Dermis blood vessel endothelial cell (primary cell): Measurements from ENCODE around the gene TMCO4. TPM values are rescaled to one million over a fixed set of nuclear protein-coding genes. Genes with fewer than 3 reads are reported as not detected.
"Not testable (repeated sequence)": the region's sequence is repeated elsewhere in the genome, so short reads cannot be mapped to it uniquely, and the experiment has no call there.

Experiments
- DNase-seq: peaks from one replicate; pipeline ENCODE4 v3.0.0; 2010
- total RNA-seq: library from RNA; depleted of rRNA; stranded (reverse); fragments of >200 nt; gene quantifications from 2 replicates; pipeline ENCODE4 v1.2.3, GENCODE V29; 2014

TMCO4 gene
- total RNA-seq, 1 donor from 2014 or later = 10.6 TPM

- no peak for DNase-seq
Observed at GRCh38 chr1:19812875-19813642, 13.3 kb upstream of the TMCO4 start.

- peak; percentile 66 for DNase-seq
Observed at GRCh38 chr1:19811206-19811851, 11.6 kb upstream of the TMCO4 start.

GRCh38 chr1:19809044-19809750 is 9.5 kb upstream of the TMCO4 start:
- DNase-seq = no peak

GRCh38 chr1:19808351-19808750 is 8.6 kb upstream of the TMCO4 start:
- no peak for DNase-seq

GRCh38 chr1:19804831-19805251 is 5.1 kb upstream of the TMCO4 start:
- DNase-seq = no peak

- no peak for DNase-seq
Observed at GRCh38 chr1:19802269-19802668, 2.6 kb upstream of the TMCO4 start.

- DNase-seq = peak; percentile 56
Observed at GRCh38 chr1:19800076-19800804, 524 bp upstream of the TMCO4 start.

- no peak for DNase-seq
Observed at GRCh38 chr1:19798486-19799229, 1.1 kb downstream of the TMCO4 start.

- DNase-seq = no peak
Observed at GRCh38 chr1:19797827-19798226, 1.9 kb downstream of the TMCO4 start.

- DNase-seq = no peak
Observed at GRCh38 chr1:19794583-19794982, 5.1 kb downstream of the TMCO4 start.

- DNase-seq = no peak
Observed at GRCh38 chr1:19793360-19794046, 6.2 kb downstream of the TMCO4 start.

- DNase-seq = no peak
Observed at GRCh38 chr1:19792237-19793002, 7.3 kb downstream of the TMCO4 start.

- DNase-seq = not testable (repeated sequence)
Observed at GRCh38 chr1:19790061-19790975, 9.4 kb downstream of the TMCO4 start.

- no peak for DNase-seq
Observed at GRCh38 chr1:19786988-19787423, 12.7 kb downstream of the TMCO4 start.

GRCh38 chr1:19785660-19786059 is 14.1 kb downstream of the TMCO4 start:
- no peak for DNase-seq

GRCh38 chr1:19780267-19780877 is 19.3 kb downstream of the TMCO4 start:
- DNase-seq = no peak

GRCh38 chr1:19776933-19777332 is 22.8 kb downstream of the TMCO4 start:
- DNase-seq = no peak

GRCh38 chr1:19776287-19776686 is 23.4 kb downstream of the TMCO4 start:
- no peak for DNase-seq

- no peak for DNase-seq
Observed at GRCh38 chr1:19775831-19776230, 23.9 kb downstream of the TMCO4 start.
